ENCODE results near the gene UBXN11. TPM values are rescaled to one million over a fixed set of nuclear protein-coding genes. Genes with fewer than 3 reads are reported as not detected.

UBXN11 gene
- total and polyA plus RNA-seq, 2 of the 13 experiments (the other 11 are each of a cell fraction or from before 2014, with no cell fraction given): 9.3 to 10.4 TPM

- TF ChIP-seq ZNF687 (CRISPR knock-in tag; IDR thresholded peaks at IDR 0.05) (peak; percentile 94), ZNF318 (CRISPR knock-in tag; IDR thresholded peaks at IDR 0.05) (no peak), ZNF281 (CRISPR knock-in tag; IDR thresholded peaks at IDR 0.05; ENCODE audit: borderline replicate concordance) (no peak), DNMT3B (CRISPR knock-in tag; conservative IDR thresholded peaks at IDR 0.05) (no peak), MXD3 (CRISPR knock-in tag; IDR thresholded peaks at IDR 0.05) (0 out of 2 replicates have a peak, but pooled peaks have one; percentile 14), ZBTB49 (CRISPR knock-in tag; IDR thresholded peaks at IDR 0.05; ENCODE audit: borderline replicate concordance) (no peak), YY1 (IDR thresholded peaks at IDR 0.05; ENCODE audit: insufficient read depth, insufficient replicate concordance, low read depth, low read length) (peak; percentile 57), ZNF746 (CRISPR knock-in tag; IDR thresholded peaks at IDR 0.05) (peak; percentile 76; the same call in 1 of the 2 replicates), RCOR2 (CRISPR knock-in tag; IDR thresholded peaks at IDR 0.05) (no peak)
Measured at GRCh38 chr1:26233903-26234643, 72.4 kb downstream of the UBXN11 start, which contains the start of gene CEP85 (continued).
